GM18505 (cell line): ENCODE measurements around the gene SF1.

Experiments used
- ATAC-seq: cut with Tn5 transposase; IDR thresholded peaks from one replicate; pipeline ENCODE4 v1.9.1; 2021; ENCODE audit not compliant: unreplicated experiment
- POLR2A ChIP-seq: IDR thresholded peaks from 4 replicates; pipeline ENCODE4 v1.6.1; 2011; ENCODE audit warnings: borderline replicate concordance; ENCODE audit not compliant: insufficient read depth, insufficient read length; ENCODE audit errors: extremely low read depth

Gene SF1

DNA sequence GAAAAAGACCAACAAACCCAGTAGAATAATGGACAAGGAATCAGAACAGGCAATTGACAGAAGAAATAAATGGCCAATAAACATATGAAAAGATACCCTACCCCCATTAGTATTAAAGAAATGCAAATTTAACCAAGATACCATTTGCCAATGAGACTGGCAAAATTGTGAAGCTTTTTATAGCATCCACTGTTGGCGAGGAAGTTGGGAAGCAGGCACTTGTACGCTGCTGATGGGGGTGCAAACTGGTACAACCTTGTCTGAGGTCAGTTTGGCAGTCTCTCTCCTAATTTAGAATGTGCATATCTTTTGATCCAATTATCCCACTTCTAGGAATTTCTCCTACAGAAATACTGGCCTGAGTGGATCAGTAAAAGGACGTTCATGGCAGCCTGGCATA is 46.7 kb downstream of the SF1 start:
- no peak for TF ChIP-seq POLR2A

DNA sequence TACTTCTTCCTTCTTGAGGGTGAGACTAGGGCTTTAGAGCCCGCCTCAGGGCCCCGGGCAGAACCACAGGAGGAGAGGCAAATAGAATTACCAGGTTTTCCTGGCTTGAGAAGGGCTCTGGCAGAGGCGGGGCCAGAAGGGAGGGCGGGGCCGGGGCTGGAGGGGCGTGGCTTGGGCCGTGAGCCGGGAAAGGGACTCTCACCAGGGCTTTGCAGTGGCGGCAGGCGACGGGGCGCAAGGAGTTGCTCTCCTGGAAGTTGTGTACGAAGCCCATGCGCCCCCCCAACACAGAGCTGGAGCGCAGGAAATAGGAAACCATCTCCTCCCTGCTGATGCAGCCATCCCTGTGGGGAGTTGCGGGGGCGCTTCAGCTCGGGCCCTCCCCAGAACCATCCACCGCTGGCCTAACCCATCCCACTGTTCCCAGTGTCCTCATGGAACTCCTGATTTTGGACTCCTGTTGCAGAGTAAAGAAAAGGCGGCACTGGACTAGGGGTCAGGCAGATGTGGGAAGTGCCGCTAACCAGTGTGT is 48.4 kb downstream of the SF1 start:
- TF ChIP-seq POLR2A: no peak
- no peak for ATAC-seq

More for the DNA sequence above, 46.7 kb downstream of the SF1 start:
- no peak for ATAC-seq

DNA sequence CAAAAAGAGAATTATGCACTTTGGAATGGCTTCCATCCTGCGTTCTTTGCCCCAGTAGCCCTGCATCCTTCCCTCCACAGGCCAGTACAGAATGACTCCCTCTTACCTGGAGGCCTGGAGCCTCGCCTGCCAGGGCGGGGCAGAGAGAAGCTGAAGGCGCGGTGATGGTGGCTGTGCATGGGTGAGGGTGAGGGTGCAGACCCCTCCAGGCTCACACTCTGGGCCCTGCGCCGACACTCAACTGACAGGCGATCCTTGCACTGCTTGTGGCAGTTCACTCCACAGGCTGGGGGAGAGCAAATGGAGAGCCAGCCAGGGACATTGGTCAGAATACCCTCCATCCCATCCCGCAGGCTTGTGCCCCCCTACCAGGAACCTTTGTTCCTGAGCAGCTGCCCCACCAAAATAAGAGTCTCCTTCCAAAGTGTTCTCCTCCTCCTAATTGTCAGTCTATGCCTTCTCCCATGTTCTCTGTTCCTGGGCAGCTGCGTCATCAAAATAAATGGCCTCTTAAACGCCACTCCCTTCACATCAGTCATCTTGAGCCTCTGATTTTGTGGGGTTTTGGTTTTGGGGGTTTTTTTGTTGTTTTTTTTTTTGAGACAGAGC is 49.5 kb downstream of the SF1 start:
- ATAC-seq: no peak
- no peak for TF ChIP-seq POLR2A

DNA sequence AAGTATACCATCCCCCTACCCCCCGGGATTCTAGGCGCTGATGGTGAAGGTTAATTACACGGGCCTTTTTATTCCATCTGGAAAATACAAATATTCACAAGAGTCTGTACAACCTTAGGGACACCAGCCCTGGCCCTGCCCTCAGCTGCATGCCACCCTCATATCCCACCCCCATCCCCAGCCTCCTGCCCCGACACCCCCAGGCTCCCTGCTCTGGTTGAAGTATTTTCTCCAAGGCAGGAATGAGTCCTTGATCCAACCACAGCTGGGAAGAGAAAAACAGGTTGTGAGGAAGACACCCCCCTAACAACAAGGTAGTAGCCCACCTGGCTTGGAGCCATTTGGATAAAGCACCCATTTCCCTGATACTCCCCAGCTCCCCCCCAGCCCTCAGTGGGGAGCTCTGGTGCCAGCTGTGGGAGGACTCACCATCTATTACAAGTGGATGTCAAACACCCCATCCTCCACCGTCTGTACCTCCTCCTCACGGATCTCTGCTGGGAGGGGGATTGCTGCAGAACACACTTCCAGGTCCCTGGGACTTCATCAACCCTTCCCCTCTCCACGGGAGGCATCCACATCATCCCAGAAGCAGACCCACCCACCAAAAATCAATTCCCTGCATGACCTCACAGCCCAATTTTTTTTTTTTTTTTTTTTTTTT is 51.3 kb downstream of the SF1 start:
- no peak for ATAC-seq
- no peak for TF ChIP-seq POLR2A

DNA sequence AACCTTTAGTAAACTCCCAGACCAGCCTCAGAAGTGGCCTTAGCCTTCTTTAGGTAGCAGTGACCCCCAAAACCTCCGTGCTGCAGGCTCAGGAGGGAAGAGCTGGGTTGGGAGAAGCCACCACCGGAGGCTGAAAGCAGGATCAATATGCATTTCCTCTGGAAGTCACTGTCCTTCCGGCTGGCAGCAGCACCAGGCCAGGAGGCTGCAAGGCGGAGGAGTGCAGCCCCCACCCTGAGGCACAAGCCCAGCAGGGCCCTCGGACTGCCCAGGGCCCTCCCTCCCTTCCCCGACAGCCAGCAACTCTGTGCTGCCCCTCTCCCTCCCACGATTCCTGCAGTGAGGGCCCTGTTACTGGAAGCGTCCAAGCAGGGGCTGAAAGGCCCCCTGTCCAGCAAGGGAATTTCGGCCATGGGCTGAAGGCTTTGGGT is 52.1 kb downstream of the SF1 start:
- ATAC-seq: no peak
- TF ChIP-seq POLR2A: no peak

DNA sequence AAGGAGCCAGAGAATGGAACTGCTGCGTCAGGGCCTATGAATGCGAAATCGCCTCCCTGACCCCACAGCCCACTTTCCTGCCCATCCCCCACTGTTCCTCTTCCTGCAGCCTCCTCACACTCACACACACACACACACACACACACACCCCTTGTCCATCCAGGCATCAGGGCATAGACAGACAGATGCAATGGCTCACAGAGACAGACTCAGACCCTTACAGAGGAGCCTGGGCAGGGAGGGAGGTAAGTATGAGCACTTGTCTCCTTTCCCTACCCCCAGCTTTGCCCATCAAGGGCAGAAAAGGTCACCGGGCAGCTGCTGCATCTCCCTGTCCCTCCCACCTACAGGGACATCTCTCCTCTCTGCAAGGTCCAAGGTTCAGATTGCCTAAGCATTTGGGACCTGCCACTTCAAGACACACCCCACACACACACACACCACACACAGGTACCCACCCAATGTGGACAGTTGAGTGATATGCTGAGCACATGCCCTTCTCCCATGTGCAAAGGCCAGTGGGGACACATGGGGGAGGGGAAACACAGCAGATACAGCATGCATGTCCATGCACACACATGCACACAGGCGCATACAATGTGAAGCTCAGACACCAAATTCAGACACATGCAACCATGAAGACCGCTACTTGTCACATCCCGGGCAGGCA is 53.3 kb downstream of the SF1 start:
- no peak for TF ChIP-seq POLR2A
- ATAC-seq: no peak

DNA sequence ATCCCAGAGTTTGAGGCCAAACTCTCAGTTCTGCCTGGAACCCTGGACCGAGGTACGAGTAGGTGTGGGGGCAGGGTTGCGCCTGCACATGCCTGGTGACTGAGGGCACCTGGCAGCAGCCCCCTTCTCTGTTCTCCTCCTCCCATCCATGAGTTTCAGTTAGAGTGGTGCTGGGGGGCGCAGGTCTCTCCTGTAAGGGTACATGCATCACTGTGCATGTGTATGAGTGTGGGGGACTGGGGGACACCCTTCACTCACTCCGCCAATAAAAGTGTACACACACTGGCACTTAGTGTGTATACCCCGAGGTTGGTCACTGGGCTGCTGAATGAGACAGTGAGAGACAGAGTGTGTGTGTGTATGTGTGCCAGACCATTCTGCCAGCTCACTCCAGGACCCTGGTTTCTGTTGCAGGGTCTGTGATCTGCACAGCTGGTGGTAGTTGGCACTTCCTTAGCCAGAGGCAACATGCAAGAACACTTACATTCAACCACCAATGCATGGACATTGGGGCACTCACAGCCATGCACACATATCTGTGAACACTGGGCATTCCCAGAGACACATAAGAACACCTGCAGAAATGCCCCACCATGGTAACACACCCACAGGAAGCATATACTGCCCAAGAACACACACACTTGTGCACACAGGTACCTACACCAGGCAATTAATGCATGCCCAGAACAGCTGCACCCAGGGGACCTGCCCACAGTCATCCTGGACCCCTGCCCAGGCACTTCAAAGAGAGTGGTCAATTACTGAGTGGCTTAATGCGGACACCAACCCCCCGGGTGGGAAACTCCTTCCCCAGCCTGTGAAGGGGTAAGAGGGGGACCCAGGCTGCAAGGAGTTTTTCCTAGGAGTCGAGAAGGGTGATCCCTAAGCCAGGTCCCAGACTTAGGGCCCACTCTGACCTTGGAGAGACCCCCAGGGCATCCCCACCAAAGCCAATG is 54.2 kb downstream of the SF1 start:
- ATAC-seq: no peak
- TF ChIP-seq POLR2A: no peak

DNA sequence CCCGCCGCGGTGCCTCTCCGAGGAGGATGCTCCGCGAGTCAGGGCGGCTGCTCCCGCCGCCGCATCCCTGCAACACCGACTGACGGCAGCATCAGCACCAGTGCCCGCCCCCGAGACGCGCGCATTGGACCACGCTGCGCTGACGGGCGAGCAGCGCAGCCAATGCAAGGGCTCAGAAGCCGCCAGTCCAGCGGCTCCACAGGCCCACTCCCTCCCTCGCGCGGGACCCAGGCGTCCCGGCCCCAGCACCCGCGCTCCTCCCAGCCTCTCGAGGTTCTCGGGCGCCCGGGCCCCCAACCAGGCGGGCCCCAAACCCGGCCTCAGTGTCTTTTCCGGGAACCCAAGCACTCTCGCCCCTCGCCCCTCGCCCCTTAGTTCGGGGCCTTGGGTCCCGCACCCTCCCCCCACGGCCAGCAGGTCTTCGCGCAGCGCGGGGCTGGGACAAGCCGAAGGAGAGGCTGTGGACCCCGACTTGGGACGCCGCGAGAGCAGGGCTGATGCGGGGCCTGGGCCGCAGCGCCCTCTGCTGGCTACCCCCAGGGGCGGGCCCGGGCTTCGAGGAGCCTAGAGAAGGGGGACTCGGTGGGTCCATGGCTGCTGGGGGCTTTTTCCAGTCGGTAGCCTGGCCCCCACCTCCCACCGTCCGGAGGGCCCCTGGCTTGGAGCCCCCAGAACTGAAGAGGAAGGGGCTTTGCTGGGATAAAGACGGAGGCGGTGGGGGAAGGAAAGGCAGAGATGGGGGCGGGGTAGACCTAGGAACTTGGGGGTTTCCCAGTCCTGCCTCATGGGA is 55.0 kb downstream of the SF1 start, which contains the start of gene NRXN2:
TSS of gene NRXN2 (minus strand) at position 81 of the 790 bp plus-strand sequence. CDS start 9,498 bp downstream, outside the sequence.
- ATAC-seq: peak; percentile 80

DNA sequence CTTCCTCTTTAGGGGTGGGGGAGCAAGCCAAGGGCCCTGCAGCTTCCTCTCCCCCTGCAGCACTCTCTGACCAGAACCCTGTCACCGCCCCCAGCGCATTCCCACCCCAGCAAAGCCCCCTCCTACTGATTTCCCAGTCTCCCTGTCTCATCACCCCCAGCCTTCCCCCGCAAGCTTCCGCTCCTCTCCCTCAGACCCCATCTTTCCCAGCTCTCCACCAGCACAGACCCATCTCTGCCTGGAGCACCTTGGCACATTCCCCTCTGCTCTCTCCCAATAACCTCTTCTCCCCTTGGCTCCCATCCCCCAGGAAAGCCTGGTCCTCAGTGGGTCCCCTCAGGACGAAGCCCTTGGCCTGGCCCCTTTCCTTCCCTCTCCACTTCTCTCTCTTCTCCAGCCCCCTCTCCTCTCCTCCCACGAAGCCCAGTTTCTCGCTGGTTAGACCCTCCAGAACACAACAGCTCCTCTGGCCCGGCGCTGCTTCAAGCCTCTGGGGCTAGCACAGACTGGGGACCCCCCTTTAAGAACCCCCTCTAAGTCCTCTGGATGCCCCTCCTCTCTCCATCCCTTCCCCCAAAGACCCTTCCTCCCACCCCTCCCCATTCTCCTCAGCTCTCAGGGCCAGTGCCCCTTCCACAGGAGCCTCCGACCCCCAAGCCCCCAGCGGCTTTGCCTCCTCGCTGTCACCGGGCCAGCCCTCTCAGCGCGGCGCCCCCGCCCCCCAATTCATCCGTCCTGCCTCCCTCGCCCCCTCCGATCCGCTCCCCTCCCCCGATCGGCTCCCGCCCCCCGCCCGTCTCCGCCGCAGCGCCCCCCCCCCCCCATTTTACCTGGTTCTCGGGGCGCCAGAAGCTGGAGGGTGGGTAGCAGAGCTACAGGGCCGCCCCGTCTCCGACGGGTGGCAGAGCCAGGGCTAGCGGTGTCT is 55.9 kb downstream of the SF1 start:
- no peak for TF ChIP-seq POLR2A

More for the DNA sequence above, 55.0 kb downstream of the SF1 start, which contains the start of gene NRXN2:
- TF ChIP-seq POLR2A: no peak

DNA sequence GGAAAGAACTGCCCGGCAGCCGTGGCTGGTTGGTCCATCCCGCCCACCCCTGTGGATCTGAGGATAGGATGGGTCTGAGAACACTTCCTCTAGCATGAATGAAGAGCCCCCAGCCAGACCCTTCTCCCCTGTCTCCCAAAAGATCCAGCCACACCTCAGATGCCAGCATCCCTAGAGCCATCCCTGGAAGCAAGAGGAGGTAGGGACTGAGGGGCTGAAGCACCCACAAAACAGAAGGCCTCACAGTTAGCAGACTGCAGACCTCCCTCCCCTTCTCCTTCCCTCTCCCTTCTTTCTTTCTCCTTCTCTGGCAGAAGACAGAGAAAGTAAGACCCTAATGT is 57.0 kb downstream of the SF1 start:
- no peak for ATAC-seq

More for the DNA sequence above, 55.9 kb downstream of the SF1 start:
- ATAC-seq: no peak

More for the DNA sequence above, 57.0 kb downstream of the SF1 start:
- no peak for TF ChIP-seq POLR2A
